ENCODE measurements around the gene ZNF792. TPM values are rescaled to one million over a fixed set of nuclear protein-coding genes. Genes with fewer than 3 reads are reported as not detected.
A peak's percentile ranks its signal among the peaks of the same experiment; 100 is the strongest.

The ZNF792 gene
- total RNA-seq, 1 experiment from 2014 or later: 15.4 TPM

GRCh38 chr19:34961775-34962686, 2.0 kb downstream of the ZNF792 start:
- no peaks in the 10 kb centered on the region for H3K27me3 ChIP-seq (replicated peaks; ENCODE audit: insufficient read depth, low read depth, low read length, poor library complexity)
- intact Hi-C loops (cut with micrococcal nuclease; ENCODE audit: unreplicated experiment): no loop called here
- TSS peak; percentile 18 for BruUV-seq (replicated peaks)
- DNase-seq (ENCODE audit: low spot score): peak; percentile 95
- ChIA-PET POLR2A (ENCODE audit: low non-redundant PET) (no interaction called here), CTCF (no interaction called here)
- peaks cover 51% of the 10 kb centered on the region for H3K9me3 ChIP-seq (ENCODE audit: low read depth, low read length, poor library complexity, severe bottlenecking)
- TF ChIP-seq EZH2 (IDR thresholded peaks at IDR 0.05; ENCODE audit: borderline replicate concordance, low read depth, low read length, poor library complexity, severe bottlenecking) (no peak), CTCF (conservative IDR thresholded peaks at IDR 0.05; ENCODE audit: low read depth, low read length) (no peak)
- H3K4me3 ChIP-seq (ENCODE audit: low read depth, low read length, poor library complexity, severe bottlenecking): peak overlapping the region; percentile 91
- H3K27ac ChIP-seq (ENCODE audit: low read depth, low read length, poor library complexity, severe bottlenecking): peak overlapping the region; percentile 80
- peaks cover 45% of the 10 kb centered on the region for H3K36me3 ChIP-seq (ENCODE audit: insufficient read depth, low read length, poor library complexity, severe bottlenecking)
- peaks cover 6% of the 10 kb centered on the region for H3K4me1 ChIP-seq (ENCODE audit: insufficient read depth, low read length, poor library complexity, severe bottlenecking)

GRCh38 chr19:34960940-34961679, 2.9 kb downstream of the ZNF792 start:
- TF ChIP-seq CTCF (conservative IDR thresholded peaks at IDR 0.05; ENCODE audit: low read depth, low read length): no peak
- no peak for TF ChIP-seq EZH2 (IDR thresholded peaks at IDR 0.05; ENCODE audit: borderline replicate concordance, low read depth, low read length, poor library complexity, severe bottlenecking)
- peaks cover 60% of the 10 kb centered on the region for H3K9me3 ChIP-seq (ENCODE audit: low read depth, low read length, poor library complexity, severe bottlenecking)
- H3K4me1 ChIP-seq (ENCODE audit: insufficient read depth, low read length, poor library complexity, severe bottlenecking): peaks cover 6% of the 10 kb centered on the region
- intact Hi-C loops (cut with micrococcal nuclease; ENCODE audit: unreplicated experiment): no loop called here
- peak overlapping the region; percentile 80 for H3K27ac ChIP-seq (ENCODE audit: low read depth, low read length, poor library complexity, severe bottlenecking)
- no peak for DNase-seq (ENCODE audit: low spot score)
- POLR2A ChIA-PET (ENCODE audit: low non-redundant PET): no interaction called here
- no peaks in the 10 kb centered on the region for H3K27me3 ChIP-seq (replicated peaks; ENCODE audit: insufficient read depth, low read depth, low read length, poor library complexity)
- H3K36me3 ChIP-seq (ENCODE audit: insufficient read depth, low read length, poor library complexity, severe bottlenecking): peaks cover 54% of the 10 kb centered on the region
- BruUV-seq (replicated peaks): no TSS peak
- no peak overlapping the region for H3K4me3 ChIP-seq (ENCODE audit: low read depth, low read length, poor library complexity, severe bottlenecking)
- CTCF ChIA-PET: no interaction called here

GRCh38 chr19:34960103-34960805, 3.8 kb downstream of the ZNF792 start:
- no peak for DNase-seq (ENCODE audit: low spot score)
- TF ChIP-seq CTCF (conservative IDR thresholded peaks at IDR 0.05; ENCODE audit: low read depth, low read length): no peak
- no peak for TF ChIP-seq EZH2 (IDR thresholded peaks at IDR 0.05; ENCODE audit: borderline replicate concordance, low read depth, low read length, poor library complexity, severe bottlenecking)
- ChIA-PET CTCF (no interaction called here), POLR2A (ENCODE audit: low non-redundant PET) (no interaction called here)
- Histone ChIP-seq H3K36me3 (ENCODE audit: insufficient read depth, low read length, poor library complexity, severe bottlenecking) (peaks cover 62% of the 10 kb centered on the region), H3K4me1 (ENCODE audit: insufficient read depth, low read length, poor library complexity, severe bottlenecking) (peaks cover 6% of the 10 kb centered on the region), H3K27me3 (replicated peaks; ENCODE audit: insufficient read depth, low read depth, low read length, poor library complexity) (no peaks in the 10 kb centered on the region), H3K4me3 (ENCODE audit: low read depth, low read length, poor library complexity, severe bottlenecking) (no peak overlapping the region), H3K27ac (ENCODE audit: low read depth, low read length, poor library complexity, severe bottlenecking) (no peak overlapping the region), H3K9me3 (ENCODE audit: low read depth, low read length, poor library complexity, severe bottlenecking) (peaks cover 67% of the 10 kb centered on the region)
- intact Hi-C loops (cut with micrococcal nuclease; ENCODE audit: unreplicated experiment): no loop called here
- no TSS peak for BruUV-seq (replicated peaks)

All from A673 (cell line).